IPS-18c (cell line): ENCODE data around the gene PRKCA.

Experiments
- H3K4me3 ChIP-seq: 2 replicates; pipeline ENCODE4 v1.7.0; 2013; ENCODE audit warnings: low read depth, mild to moderate bottlenecking, low read length, moderate library complexity; ENCODE audit not compliant: insufficient read depth
- H3K9me3 ChIP-seq: one replicate; pipeline ENCODE4 v1.6.1; 2013; ENCODE audit warnings: mild to moderate bottlenecking, low read length, moderate library complexity; ENCODE audit not compliant: control insufficient read depth, insufficient read depth

Gene PRKCA

GRCh38 chr17:66411520-66411919, 109.1 kb downstream of the PRKCA start:
- H3K4me3 ChIP-seq, result no peak overlapping the region
- H3K9me3 ChIP-seq, result no peaks in the 10 kb centered on the region

GRCh38 chr17:66412857-66413558, 110.6 kb downstream of the PRKCA start:
- Histone ChIP-seq H3K4me3 (no peak overlapping the region), H3K9me3 (no peaks in the 10 kb centered on the region)

- Histone ChIP-seq H3K9me3 (no peaks in the 10 kb centered on the region), H3K4me3 (no peak overlapping the region)
Measured at GRCh38 chr17:66413559-66414520, 111.4 kb downstream of the PRKCA start.

- Histone ChIP-seq H3K4me3 (no peak overlapping the region), H3K9me3 (no peaks in the 10 kb centered on the region)
Measured at GRCh38 chr17:66414561-66415175, 112.3 kb downstream of the PRKCA start.

- Histone ChIP-seq H3K9me3 (no peaks in the 10 kb centered on the region), H3K4me3 (no peak overlapping the region)
Measured at GRCh38 chr17:66415366-66416206, 113.2 kb downstream of the PRKCA start.

- no peak overlapping the region for H3K4me3 ChIP-seq
- H3K9me3 ChIP-seq, result no peaks in the 10 kb centered on the region
Measured at GRCh38 chr17:66416207-66416940, 114.0 kb downstream of the PRKCA start.

GRCh38 chr17:66417300-66417719, 114.9 kb downstream of the PRKCA start:
- no peak overlapping the region for H3K4me3 ChIP-seq
- H3K9me3 ChIP-seq, result no peaks in the 10 kb centered on the region

GRCh38 chr17:66420961-66421371, 118.6 kb downstream of the PRKCA start:
- H3K4me3 ChIP-seq, result no peak overlapping the region
- no peaks in the 10 kb centered on the region for H3K9me3 ChIP-seq

- H3K9me3 ChIP-seq, result no peaks in the 10 kb centered on the region
- H3K4me3 ChIP-seq, result no peak overlapping the region
Measured at GRCh38 chr17:66422186-66422585, 119.8 kb downstream of the PRKCA start.

GRCh38 chr17:66423056-66423955, 120.9 kb downstream of the PRKCA start:
- H3K9me3 ChIP-seq, result no peaks in the 10 kb centered on the region
- no peak overlapping the region for H3K4me3 ChIP-seq

GRCh38 chr17:66425756-66426396, 123.5 kb downstream of the PRKCA start:
- Histone ChIP-seq H3K9me3 (no peaks in the 10 kb centered on the region), H3K4me3 (no peak overlapping the region)

GRCh38 chr17:66426397-66427033, 124.1 kb downstream of the PRKCA start:
- no peaks in the 10 kb centered on the region for H3K9me3 ChIP-seq

GRCh38 chr17:66427134-66427533, 124.7 kb downstream of the PRKCA start:
- no peaks in the 10 kb centered on the region for H3K9me3 ChIP-seq
- H3K4me3 ChIP-seq, result no peak overlapping the region

More at GRCh38 chr17:66426397-66427033, 124.1 kb downstream of the PRKCA start:
- H3K4me3 ChIP-seq, result no peak overlapping the region

GRCh38 chr17:66429680-66430079, 127.3 kb downstream of the PRKCA start:
- no peak overlapping the region for H3K4me3 ChIP-seq
- H3K9me3 ChIP-seq, result no peaks in the 10 kb centered on the region
